ENCODE results near the gene PDIK1L. TPM values are rescaled to one million over a fixed set of nuclear protein-coding genes. Genes with fewer than 3 reads are reported as not detected.

The PDIK1L gene
- total RNA-seq, 1 donor from 2014 or later: 3.1 TPM

DNA sequence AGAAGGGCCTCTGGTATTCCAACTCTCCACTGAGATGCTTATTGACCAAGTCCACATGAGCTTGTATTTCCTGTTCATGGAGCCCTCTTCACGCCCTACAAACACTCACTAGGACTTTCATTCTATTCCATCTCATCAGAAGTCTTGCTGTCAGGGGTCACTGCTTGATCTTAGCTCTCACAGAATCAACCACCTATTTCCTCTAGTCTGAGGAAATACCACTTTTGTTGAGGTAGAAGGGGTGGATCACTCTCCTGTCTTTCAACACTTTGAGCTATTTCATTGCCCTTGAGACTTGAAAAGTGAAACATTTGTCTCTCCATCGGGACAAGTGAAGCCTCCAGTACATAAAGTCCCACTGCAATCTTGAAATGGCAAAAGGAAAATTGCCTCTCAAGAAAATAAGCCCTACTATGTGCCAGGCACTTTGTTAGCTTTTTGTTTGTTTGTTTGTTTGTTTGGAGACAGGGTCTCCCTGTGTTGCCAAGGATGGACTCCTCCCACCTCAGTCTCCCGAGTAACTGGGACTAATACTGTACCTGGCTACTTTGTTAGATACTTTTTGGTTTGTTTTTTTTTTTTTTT is 27.4 kb downstream of the PDIK1L start:
- Histone ChIP-seq H3K27me3 (ENCODE audit: insufficient read depth, low read length) (peaks cover 2% of the 10 kb centered on the region), H3K9ac (ENCODE audit: low read length) (no peak overlapping the region), H2AFZ (ENCODE audit: low read depth, low read length) (no peak overlapping the region), H3K4me3 (ENCODE audit: insufficient read depth, low read depth, low read length) (no peak overlapping the region), H3K27ac (ENCODE audit: low read depth, low read length) (no peak overlapping the region), H3K79me2 (ENCODE audit: insufficient read depth, low read length) (no peaks in the 10 kb centered on the region), H3K36me3 (ENCODE audit: insufficient read depth, low read length) (no peaks in the 10 kb centered on the region), H3K9me3 (ENCODE audit: insufficient read depth, low read depth, low read length) (no peaks in the 10 kb centered on the region), H3K4me1 (ENCODE audit: insufficient read depth, low read length) (no peaks in the 10 kb centered on the region), H3K4me2 (ENCODE audit: low read length) (no peak overlapping the region), H4K20me1 (ENCODE audit: insufficient read depth, low read length) (no peaks in the 10 kb centered on the region)
- H3K9me3 Mint-ChIP-seq (ENCODE audit: unreplicated experiment): no peaks in the 10 kb centered on the region
- FAIRE-seq: no peak
- peaks cover 9% of the 10 kb centered on the region for H3K27me3 Mint-ChIP-seq (ENCODE audit: low read depth, unreplicated experiment)
- H3K4me1 Mint-ChIP-seq (ENCODE audit: low read depth, unreplicated experiment): no peaks in the 10 kb centered on the region
- no peak overlapping the region for H3K27ac Mint-ChIP-seq (ENCODE audit: unreplicated experiment)
- TF ChIP-seq EZH2 (IDR thresholded peaks at IDR 0.05; ENCODE audit: insufficient read depth, low read length) (no peak), CTCF (IDR thresholded peaks at IDR 0.05; ENCODE audit: insufficient read depth, low read depth, low read length) (no peak)
- no peaks in the 10 kb centered on the region for H3K36me3 Mint-ChIP-seq (ENCODE audit: low read depth, unreplicated experiment)
- DNase-seq (ENCODE audit: low read depth): no peak
- H3K4me3 Mint-ChIP-seq (ENCODE audit: unreplicated experiment): no peak overlapping the region

- Histone ChIP-seq H3K4me2 (ENCODE audit: low read length) (no peak overlapping the region), H3K9me3 (ENCODE audit: insufficient read depth, low read depth, low read length) (no peaks in the 10 kb centered on the region), H2AFZ (ENCODE audit: low read depth, low read length) (no peak overlapping the region), H3K27me3 (ENCODE audit: insufficient read depth, low read length) (peaks cover 2% of the 10 kb centered on the region), H3K4me1 (ENCODE audit: insufficient read depth, low read length) (no peaks in the 10 kb centered on the region), H3K27ac (ENCODE audit: low read depth, low read length) (no peak overlapping the region), H3K4me3 (ENCODE audit: insufficient read depth, low read depth, low read length) (no peak overlapping the region), H3K9ac (ENCODE audit: low read length) (no peak overlapping the region), H4K20me1 (ENCODE audit: insufficient read depth, low read length) (no peaks in the 10 kb centered on the region), H3K79me2 (ENCODE audit: insufficient read depth, low read length) (no peaks in the 10 kb centered on the region), H3K36me3 (ENCODE audit: insufficient read depth, low read length) (no peaks in the 10 kb centered on the region)
- H3K4me3 Mint-ChIP-seq (ENCODE audit: unreplicated experiment): no peak overlapping the region
- no peak for FAIRE-seq
- no peak overlapping the region for H3K27ac Mint-ChIP-seq (ENCODE audit: unreplicated experiment)
- TF ChIP-seq CTCF (IDR thresholded peaks at IDR 0.05; ENCODE audit: insufficient read depth, low read depth, low read length) (no peak), EZH2 (IDR thresholded peaks at IDR 0.05; ENCODE audit: insufficient read depth, low read length) (no peak)
- peaks cover 29% of the 10 kb centered on the region for H3K27me3 Mint-ChIP-seq (ENCODE audit: low read depth, unreplicated experiment)
- DNase-seq (ENCODE audit: low read depth): no peak
- H3K9me3 Mint-ChIP-seq (ENCODE audit: unreplicated experiment): no peaks in the 10 kb centered on the region
- no peaks in the 10 kb centered on the region for H3K36me3 Mint-ChIP-seq (ENCODE audit: low read depth, unreplicated experiment)
- H3K4me1 Mint-ChIP-seq (ENCODE audit: low read depth, unreplicated experiment): no peaks in the 10 kb centered on the region
These were observed 30.5 kb downstream of the PDIK1L start for GRCh38 chr1:26142159-26142558.
